Activated CD8-positive, alpha-beta memory T cell treated with anti-CD3 and anti-CD28 coated beads, Interleukin-2, amount 50 U/mL, for 24 hours (primary cell): ENCODE measurements around the gene KRTAP12-4.
"Not testable (repeated sequence)": the region's sequence is repeated elsewhere in the genome, so short reads cannot be mapped to it uniquely, and the experiment has no call there.

Experiments used
- DNase-seq: peaks from one replicate; pipeline ENCODE4 v3.0.0-alpha.2; 2020; ENCODE audit errors: extremely low read depth

Gene KRTAP12-4

DNA sequence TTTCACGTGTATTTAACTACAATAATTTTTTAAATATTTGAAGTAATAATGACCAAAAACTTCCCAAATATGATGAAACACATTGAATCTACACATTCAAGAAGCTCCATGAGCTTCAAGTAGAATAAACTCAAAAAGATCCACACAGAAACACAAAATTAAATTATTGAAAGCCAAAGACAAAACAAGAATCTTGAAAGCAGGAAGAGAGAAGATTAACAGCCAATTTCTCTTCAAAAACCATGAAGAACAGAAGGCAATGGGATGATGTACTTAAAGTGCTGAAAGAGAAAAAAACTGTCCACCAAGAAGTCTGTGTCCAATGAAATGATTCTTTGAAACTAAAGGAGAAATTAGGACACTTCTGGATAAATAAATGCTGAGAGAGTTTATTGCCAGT lies 22.4 kb downstream of the KRTAP12-4 start:
- DNase-seq = no peak

DNA sequence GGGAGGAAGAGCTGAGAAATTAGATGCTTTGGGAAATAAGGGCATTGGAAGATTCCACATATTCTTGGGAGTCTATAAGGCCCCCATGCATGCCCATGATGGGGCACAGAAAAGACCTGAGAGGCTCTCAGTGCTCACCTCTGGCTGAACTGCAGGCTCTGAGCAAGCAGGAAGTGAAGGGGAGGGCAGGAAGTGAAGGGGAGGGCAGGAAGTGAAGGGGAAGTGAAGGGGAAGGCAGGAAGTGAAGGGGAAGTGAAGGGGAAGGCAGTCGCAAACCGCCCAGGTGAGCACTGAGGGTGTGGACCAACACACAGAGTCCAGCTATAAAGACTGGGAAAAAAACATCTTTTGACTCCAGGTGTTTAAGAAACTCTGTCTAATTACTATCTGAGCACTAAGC lies 24.0 kb downstream of the KRTAP12-4 start:
- DNase-seq = no peak

DNA sequence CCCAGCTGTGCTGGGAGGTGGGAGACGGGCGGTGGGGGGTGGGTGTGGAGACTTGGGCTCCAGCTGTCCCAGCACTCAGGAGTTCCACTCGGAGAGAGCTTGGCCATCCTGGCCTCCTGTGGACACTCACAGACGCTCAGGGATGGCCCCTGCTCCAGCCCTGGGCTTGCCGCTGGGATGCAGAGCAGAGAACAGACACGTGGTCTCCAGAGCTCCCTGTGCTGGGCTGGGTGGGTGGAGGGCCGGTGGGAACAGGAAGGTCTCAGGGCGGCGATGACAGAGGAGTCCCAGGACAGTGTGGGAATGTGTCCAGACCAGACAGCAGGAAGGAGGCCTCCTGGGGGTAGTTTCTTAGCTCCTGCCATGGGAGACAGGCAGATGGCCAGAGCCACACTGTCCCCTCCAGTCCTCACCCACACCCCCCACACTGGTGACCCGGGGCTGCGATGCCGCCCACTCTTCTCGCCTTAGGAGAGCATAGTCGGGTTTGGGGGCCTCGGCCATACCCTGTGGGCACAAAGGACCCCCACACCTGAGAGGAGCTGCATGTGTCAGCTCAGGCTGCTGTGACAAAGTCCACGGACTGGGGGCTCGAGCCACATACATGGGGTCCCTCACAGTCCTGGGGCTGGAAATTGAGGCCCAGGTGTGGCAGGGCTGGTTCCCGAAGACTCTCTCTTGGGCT lies 25.6 kb downstream of the KRTAP12-4 start:
- no peak for DNase-seq

DNA sequence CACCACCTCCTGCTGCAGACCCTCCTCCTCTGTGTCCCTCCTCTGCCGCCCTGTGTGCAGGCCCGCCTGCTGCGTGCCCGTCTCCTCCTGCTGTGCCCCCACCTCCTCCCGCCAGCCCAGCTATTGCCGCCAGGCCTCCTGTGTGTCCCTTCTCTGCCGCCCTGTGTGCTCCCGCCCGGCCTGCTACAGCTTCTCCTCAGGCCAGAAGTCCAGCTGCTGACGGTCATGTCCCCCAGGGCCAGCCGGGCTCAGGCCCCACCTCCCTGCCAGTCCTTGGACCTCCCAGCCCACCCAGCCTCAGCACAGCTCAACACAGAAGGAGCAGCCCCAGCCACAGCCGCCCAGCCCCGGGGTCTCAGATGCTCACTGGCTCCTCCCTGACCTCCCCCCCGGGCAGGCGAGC lies 26.6 kb downstream of the KRTAP12-4 start:
- not testable (repeated sequence) for DNase-seq

DNA sequence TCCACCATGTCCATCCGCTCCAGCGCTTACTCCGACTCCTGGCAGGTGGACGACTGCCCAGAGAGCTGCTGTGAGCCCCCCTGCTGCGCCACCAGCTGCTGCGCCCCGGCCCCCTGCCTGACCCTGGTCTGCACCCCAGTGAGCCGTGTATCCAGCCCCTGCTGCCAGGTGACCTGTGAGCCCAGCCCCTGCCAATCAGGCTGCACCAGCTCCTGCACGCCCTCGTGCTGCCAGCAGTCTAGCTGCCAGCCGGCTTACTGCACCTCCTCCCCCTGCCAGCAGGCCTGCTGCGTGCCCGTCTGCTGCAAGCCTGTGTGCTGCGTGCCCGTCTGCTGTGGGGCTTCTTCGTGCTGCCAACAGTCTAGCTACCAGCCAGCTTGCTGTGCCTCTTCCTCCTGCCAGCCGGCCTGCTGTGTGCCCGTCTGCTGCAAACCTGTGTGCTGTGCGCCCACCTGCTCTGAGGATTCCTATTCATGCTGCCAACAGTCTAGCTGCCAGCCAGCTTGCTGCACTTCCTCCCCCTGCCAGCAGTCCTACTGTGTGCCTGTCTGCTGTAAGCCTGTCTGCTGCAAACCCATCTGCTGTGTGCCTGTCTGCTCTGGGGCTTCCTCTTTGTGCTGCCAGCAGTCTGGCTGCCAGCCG lies 27.2 kb downstream of the KRTAP12-4 start:
- not testable (repeated sequence) for DNase-seq

DNA sequence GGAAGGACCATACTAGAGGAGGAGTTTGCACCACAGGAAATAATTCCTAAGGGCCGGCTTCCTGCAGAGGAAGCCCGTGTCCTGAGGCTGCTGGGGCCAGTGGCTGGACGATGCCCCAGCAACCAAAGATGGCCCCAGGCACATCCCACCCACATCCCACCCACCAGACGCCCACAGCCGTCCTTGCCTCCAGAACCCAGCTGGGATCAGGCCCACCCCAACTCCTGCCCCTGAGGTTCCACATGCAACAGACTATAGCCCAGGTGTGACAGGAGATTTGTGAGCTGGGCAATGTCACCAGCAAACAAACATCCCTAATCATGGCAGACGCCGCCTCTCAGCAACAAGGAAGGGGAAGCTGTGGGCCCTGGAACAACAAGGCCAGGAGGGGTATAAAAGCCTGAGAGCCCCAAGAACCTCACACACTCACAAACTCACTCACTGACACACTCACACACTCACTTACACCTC lies 27.8 kb downstream of the KRTAP12-4 start, which contains the start of gene KRTAP10-9:
Gene KRTAP10-9, plus strand, starts transcription at position 421 of the 471 bp plus-strand sequence. CDS start 79 bp downstream, outside the sequence.
- no peak for DNase-seq

DNA sequence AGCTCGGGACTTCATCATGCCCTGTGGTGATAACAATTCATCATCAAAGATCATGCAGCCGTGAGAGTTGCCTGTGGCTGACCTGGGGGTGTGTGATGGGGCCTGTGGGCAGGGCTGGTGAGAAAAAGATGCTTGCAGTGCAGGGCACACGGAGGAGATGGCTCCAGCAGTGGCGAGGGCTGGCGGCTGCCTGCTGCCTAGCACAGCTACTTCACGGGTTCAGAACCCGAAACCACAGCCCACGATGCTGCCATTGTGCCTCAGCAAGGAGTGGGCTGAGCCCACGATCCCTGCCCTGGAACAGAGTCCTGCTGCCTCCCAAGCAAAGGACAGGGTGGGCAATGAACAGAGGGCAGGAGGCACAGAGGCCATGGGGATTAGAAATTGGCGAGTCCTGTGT lies 28.2 kb downstream of the KRTAP12-4 start:
- DNase-seq = no peak

DNA sequence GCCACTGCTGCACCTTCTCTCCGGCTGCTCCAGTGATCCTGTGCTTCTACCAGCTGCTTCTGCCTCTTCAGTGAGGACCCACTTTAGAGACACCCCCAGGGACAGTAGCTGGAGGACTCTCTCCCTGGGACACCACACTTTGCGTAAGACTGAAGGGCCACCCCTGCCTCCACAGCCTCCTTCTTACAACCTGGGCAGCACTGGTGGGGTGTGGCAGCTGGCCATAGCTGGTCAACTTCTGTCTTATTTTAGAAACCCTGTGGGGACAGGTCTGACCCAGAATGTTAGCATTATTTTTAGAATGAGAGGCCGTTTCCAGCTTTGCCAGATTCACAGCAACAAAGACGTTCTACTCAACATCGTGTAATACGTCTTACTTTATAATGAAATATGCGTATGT lies 28.7 kb downstream of the KRTAP12-4 start:
- DNase-seq = no peak

DNA sequence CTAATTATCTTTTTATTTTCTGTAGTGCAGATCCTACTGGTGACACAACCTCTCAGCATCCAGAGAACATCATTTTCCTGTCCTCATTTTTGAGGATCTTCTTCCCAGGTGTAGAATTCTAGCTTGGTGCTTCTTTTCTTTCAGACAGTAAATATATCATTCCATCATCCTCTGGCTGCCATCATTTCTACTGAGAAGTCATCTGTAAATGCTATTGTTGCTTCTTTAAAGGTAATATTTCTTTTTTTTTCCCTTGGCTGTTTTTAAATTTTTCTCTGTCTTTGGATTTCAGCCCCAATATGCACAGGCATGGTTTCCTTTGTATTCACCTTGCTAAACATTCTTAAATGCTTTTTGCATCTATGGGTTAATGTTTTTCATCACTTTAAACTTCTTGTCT lies 30.9 kb downstream of the KRTAP12-4 start:
- DNase-seq = no peak

DNA sequence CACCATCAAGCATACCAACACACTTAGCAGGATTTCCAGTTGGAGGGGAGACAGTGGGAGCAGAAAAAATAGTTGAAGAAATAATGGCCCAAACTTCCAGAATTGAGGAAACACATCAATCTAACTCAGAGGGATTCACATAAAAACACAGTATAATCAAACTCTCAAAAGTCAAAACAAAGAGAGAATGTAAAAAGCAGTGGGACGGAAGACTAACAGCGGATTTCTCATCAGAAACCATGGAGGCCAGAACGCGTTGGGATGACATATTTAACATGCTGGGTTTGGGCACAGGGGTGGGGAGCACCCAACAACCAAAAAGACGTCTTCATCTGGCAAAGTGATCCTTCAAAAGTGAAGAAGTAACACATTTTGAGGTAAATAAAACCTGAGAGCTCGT lies 34.6 kb downstream of the KRTAP12-4 start:
- DNase-seq = no peak

DNA sequence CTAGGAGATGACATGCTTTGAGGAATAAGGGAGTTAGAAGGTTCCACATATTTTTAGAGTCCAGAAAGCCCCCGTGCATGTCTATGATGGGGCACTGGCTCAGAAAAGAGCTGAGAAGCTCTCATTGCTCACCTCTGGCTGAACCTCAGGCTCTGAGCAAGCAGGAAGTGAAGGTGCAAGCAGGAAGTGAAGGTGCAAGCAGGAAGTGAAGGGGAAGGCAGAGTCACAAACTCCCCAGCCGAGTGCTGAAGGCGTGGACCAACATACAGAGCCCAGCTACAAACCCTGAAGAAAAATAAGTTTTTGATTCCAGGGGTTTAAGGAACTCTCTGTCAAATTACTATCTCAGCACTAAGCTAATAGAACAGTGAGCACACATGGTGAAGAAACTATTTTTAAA lies 35.5 kb downstream of the KRTAP12-4 start:
- peak; percentile 30 for DNase-seq

DNA sequence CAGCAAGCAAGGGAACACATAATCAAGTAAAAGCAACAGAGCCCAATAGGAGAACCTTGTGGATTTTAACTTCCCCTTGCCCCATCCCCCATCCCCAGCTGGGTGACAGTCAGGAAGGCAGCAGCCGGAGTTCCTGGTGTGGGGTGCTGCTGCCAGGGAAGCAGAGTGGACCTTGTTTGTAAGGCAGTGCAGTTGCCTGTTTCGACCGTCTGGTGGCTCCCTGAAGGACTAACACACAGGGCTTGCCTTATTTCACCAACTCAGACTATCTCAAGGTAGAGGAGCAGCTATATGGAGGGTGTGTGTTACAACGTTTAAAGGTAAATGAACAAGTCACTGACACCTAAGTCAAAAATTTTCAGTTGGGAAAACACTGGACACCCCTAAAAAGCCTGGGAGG lies 36.0 kb downstream of the KRTAP12-4 start:
- DNase-seq = no peak

DNA sequence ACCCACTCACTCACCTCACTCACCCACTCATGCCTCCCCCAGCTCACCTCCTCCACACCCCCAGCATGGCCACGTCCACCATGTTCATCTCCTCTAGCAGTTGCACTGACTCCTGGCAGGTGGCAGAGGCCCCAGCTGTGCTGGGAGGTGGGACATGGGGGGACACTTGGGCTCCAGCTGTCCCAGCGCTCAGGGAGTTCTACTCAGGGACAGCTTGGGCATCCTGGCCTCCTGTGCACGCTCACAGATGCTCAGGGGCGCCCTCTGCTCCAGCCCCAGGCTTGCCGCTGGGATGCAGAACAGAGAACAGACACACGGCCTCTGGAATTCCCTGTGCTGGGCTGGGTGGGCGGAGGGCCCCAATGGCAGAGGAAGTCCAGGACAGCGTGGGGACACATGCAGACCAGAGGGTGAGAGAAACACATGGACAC lies 37.4 kb downstream of the KRTAP12-4 start:
- DNase-seq = no peak

DNA sequence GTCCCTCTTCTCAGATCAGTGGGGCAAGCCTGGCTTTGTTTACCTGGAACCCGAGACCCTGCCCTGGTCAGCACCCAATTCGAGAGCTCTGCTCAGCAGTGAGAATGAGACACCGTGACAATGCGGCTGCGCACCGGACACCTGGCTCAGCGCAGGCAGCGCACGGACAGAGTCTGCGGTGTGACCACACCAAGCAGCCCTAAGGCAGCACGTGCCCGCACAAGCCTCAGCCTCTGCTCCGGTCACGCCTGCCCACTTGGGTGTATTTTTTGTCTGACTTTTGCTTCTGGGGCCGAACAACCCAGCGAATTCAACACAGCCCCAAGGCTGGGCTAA lies 37.9 kb downstream of the KRTAP12-4 start:
- DNase-seq = no peak

DNA sequence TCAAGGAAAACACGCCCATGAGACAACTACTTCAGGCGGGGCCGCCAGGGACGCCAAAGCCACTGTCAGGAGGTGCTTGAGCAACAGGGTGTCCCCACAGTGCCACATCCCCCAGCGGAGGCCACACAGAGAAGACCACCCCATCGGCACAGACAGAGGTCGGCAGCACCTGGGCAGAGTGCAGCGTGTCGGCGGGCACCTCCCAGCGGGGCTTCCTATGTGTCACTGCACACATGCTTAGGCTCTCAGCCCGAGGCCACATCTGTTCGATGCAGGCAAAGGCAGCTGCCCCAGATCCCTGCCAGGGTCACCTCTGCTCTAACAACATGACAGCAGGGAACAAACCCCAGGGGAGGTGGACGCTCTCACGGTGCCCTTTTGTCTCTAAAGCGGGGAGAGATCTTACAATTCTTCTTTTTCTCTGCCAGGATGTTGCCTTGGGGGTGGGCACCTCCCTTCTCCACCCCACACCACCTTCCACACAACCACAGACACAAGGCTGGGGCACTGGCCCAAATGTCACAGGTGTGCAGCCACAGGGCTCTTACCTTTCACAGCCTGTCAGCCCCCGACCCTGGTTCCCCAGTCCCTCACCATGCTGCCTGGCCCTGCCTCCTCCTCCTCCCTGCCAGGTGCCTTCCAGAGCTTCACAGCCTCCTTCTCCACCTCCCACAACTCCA lies 38.4 kb downstream of the KRTAP12-4 start:
- DNase-seq = no peak

DNA sequence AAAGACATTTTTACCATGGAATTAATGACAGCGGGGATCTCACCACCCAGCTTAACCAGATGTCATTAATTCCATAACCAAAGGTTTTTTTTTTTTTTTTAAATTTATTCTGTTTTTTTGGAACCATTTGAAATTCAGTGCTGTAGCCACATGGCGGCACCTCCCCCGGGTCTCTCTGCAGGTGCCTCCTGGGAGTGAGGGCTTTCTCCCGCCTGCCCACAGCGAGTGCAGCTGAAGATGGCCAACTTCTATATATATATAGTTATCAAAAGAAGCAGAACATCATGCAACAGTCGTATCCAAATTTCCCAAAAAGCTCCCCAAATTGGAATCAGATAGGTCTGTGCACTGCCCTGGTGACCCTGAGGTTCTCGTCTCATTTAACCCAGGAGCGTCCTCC lies 39.0 kb downstream of the KRTAP12-4 start:
- DNase-seq = no peak

DNA sequence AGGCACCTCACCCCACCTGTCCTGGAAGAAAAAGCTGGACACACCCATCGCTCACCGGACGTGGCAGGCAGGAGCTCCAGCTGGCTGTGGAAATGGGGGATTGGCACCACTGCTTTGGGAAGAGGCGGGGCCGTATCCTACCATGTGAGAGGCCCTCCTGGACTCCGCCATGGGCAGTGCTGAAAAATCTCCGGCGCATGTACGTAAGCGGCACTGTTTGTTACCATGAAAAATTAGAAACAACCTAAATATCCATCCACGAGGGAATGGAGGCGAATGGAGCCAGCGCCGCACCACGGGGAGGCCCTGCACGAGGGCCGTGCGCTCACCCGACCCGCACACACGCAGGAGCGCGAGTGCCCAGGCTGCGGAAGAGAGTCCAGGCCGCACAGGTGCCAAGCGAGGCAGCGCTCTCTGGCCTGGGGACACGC lies 39.5 kb downstream of the KRTAP12-4 start:
- DNase-seq = no peak

DNA sequence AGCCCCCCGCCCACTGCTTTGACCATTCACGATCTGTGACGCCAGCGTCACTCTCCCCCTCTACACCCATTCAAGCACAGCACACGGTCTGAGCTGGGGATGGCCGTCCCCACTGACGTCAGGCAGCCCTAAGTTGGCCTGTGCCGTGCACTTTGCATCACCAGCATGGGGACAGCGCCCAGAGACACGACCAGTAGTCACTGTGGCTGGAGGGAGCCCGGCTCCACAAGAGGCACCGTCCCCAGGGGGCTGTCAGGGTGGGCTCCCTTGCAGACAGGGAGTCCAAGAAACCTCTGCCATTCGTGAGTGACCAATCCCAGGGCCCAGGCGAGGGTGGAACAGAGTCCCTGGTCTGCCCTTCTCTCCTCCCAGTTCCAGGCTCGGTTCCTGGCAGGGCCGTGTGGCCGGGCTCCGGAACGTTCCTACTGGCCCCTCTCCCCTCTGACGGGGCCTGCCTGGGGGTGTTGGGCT lies 40.3 kb downstream of the KRTAP12-4 start:
- no peak for DNase-seq

DNA sequence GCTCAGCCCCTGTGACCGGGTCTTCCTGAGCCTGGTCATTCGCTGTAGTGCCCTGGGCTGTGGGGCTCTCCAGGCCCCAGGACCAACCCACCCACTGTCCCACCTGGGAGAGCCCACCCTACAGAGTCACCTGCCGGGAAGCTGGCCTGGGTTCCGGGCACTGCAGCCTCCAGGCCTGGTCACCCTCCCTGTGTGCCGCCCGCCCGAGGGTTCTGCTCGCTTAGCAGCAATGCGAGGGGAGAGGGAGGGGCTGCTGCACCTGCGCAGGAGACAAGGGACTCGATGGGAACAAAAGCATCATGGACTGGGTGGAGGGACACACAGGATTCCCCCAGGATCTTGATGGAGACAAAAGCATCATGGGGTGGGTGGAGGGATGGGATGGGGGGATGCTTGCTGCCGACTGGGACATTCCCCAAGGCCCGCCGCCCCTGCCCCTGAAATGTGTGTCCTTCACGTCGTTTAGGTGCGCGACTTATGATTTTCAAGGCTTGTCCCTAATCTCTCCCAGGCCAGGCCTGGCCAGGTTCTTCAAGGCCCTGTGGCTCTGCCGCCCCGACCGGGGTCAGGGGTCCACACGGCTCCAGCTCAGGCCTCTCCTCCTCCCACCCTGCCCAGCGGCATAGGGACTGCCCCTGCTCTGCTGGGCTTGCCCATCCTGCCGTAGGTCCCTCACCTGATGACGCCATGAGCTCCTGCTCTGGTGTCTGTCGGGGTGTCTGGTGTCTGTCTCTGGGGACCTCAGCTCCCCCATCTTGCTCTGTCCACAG lies 40.9 kb downstream of the KRTAP12-4 start:
- no peak for DNase-seq

DNA sequence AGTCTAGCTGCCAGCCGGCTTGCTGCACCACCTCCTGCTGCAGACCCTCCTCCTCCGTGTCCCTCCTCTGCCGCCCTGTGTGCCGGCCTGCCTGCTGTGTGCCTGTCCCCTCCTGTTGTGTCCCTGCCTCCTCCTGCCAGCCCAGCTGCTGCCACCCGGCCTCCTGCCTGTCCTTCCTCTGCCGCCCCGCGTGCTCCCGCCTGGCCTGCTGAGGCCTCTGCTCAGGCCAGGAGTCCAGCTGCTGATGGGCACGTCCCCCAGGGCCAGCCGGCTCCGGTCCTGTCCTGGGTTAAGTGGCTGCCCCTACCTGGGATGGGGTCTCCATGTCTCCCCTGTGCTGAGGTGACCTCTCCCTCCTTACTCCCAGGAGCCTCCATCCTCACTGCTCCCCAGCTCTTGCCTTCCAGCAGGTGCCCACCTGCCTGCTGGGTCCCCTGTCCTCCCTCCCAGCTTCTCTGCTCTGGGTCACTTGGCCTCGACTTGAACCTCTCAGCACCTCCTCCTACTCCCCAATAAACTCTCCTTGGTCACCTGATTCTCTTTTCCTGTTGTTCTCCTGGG lies 41.7 kb downstream of the KRTAP12-4 start:
- no peak for DNase-seq

DNA sequence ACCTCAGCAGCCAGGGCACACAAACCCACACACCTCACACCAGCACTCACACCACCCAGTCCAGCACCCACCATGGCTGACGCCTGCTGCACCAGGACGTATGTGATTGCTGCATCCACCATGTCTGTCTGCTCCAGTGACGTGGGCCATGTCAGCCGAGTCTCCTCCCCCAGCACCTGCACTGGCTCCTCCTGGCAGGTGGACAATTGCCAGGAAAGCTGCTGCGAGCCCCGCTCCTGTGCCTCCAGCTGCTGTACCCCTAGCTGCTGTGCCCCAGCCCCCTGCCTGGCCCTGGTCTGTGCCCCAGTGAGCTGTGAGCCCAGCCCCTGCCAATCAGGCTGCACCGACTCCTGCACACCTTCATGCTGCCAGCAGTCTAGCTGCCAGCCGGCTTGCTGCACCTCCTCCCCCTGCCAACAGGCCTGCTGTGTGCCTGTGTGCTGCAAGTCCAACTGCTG lies 42.4 kb downstream of the KRTAP12-4 start, which contains the start of gene KRTAP10-8:
Gene KRTAP10-8, plus strand, starts transcription at position 51 of the 458 bp plus-strand sequence. Its CDS starts 22 bp downstream, at position 73.
- DNase-seq = no peak
